ENCODE measurements around the gene PPP1R15B. TPM values are rescaled to one million over a fixed set of nuclear protein-coding genes. Genes with fewer than 3 reads are reported as not detected.

Gene PPP1R15B
- total and polyA plus RNA-seq, 2 of the 4 experiments (the other 2 are of a cell fraction): 14.9 to 15.0 TPM

DNA sequence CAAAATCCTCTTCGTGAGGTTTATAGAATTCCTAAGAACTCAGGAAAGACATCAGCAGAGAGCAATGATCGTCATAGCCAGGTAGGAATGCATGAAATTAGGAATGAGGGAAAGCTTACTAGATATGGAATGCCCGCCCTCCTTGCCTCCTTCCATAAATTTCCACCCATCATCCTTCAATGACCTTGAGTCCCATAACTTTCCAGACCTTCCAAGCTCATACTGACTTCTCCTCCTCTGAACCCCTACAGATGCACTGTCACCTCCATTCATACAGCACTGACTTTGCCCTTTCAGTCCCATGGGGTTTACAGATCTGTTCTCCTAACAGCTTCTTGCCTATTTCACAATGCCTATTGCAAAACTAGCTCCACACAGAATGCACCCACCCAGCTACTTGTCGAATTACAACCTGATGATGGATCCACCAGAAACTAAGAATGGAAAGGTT is 23.8 kb upstream of the PPP1R15B start:
- DNase-seq (peak; percentile 55), ATAC-seq (ENCODE audit: low read depth) (peak; percentile 16; the same call in 1 of the 2 replicates)
- H2BK120ac ChIP-seq (ENCODE audit: low read depth, low read length): no peak overlapping the region
- H4K20me1 ChIP-seq (ENCODE audit: insufficient read depth, low read length): no peaks in the 10 kb centered on the region; the same call in 1 of the 2 replicates
- H3K9me1 ChIP-seq (ENCODE audit: insufficient read depth, low read length): peaks cover 2% of the 10 kb centered on the region; the same call in 1 of the 2 replicates
- H3K9ac ChIP-seq (ENCODE audit: low read depth, low read length): no peak overlapping the region
- peaks cover 13% of the 10 kb centered on the region for H3K4me1 ChIP-seq (ENCODE audit: control insufficient read depth, insufficient read depth, low read length)
- dilution Hi-C loops (cut with HindIII; ENCODE audit: low sequenced_read_pairs, unreplicated experiment): no loop called here
- H3K56ac ChIP-seq (ENCODE audit: extremely low read depth, insufficient read depth, low read length): no peak overlapping the region
- no peak overlapping the region for H2AK9ac ChIP-seq (replicated peaks; ENCODE audit: low read depth, low read length, poor library complexity)
- ChIA-PET CTCF (interaction anchor here (1.5 to 1.6 kb wide), 2 partner anchors 11 to 68 kb away, joined by 3 to 5 read pairs; no protein-coding TSS in a partner anchor), POLR2A (ENCODE audit: unreplicated experiment) (no interaction called here)
- in situ Hi-C loops (cut with MboI; ENCODE audit: low sequenced_read_pairs): no loop called here
- no peak overlapping the region for H3K23ac ChIP-seq (ENCODE audit: low read depth, low read length)
- H4K8ac ChIP-seq (ENCODE audit: low read depth in 2 of 2, low read length in 2 of 2): no peak overlapping the region
- peaks cover 18% of the 10 kb centered on the region for H3K36me3 ChIP-seq (ENCODE audit: control insufficient read depth, insufficient read depth, low read length)
- H2BK5ac ChIP-seq (ENCODE audit: low read depth, low read length, poor library complexity, severe bottlenecking): no peak overlapping the region
- H3K18ac ChIP-seq (ENCODE audit: low read depth, low read length): no peak overlapping the region
- H4K5ac ChIP-seq (ENCODE audit: low read depth, low read length): no peak overlapping the region
- H3K27me3 ChIP-seq (ENCODE audit: control insufficient read depth, insufficient read depth, low read length): no peaks in the 10 kb centered on the region
- no peak overlapping the region for H2BK20ac ChIP-seq (ENCODE audit: low read depth, low read length)
- intact Hi-C loops (cut with micrococcal nuclease): no loop called here
- H4K91ac ChIP-seq (ENCODE audit: insufficient read depth, low read depth, low read length): no peak overlapping the region
- TF ChIP-seq CEBPB (IDR thresholded peaks at IDR 0.05; ENCODE audit: low read depth, low read length): peak; percentile 92
- no peak for TF ChIP-seq SMC3 (IDR thresholded peaks at IDR 0.05; ENCODE audit: low read depth, low read length)
- BruUV-seq (replicated peaks): no TSS peak
- no peak overlapping the region for H3K14ac ChIP-seq (replicated peaks; ENCODE audit: low read depth, low read length)
- no peak overlapping the region for H3K4ac ChIP-seq (ENCODE audit: low read depth, low read length)
- no peak overlapping the region for H3K4me2 ChIP-seq (ENCODE audit: low read depth, low read length)
- H2BK15ac ChIP-seq (ENCODE audit: low read depth, low read length): no peak overlapping the region
- H3K27ac ChIP-seq (ENCODE audit: insufficient read depth, low read length): no peak overlapping the region
- H2AFZ ChIP-seq (replicated peaks; ENCODE audit: low read length, poor library complexity): no peak overlapping the region
- no peaks in the 10 kb centered on the region for H3K9me3 ChIP-seq (ENCODE audit: control insufficient read depth, insufficient read depth, low read length)
- WGBS, 2 experiments (ENCODE audit: extremely low coverage in 2 of 2, insufficient read length in 1 of 2): no CpG with 5 or more reads among the region's 4 CpGs
- H3K79me1 ChIP-seq (ENCODE audit: low read depth in 1 of 2, low read length in 2 of 2): no peaks in the 10 kb centered on the region
- no peak overlapping the region for H2AK5ac ChIP-seq (ENCODE audit: low read depth, low read length)
- H3K4me3 ChIP-seq (ENCODE audit: insufficient read depth, low read depth, low read length): no peak overlapping the region
